Pancreas (tissue), 10 donors: Measurements from ENCODE around the gene AP2A1. TPM values are rescaled to one million over a fixed set of nuclear protein-coding genes. Genes with fewer than 3 reads are reported as not detected.
A peak's percentile ranks its signal among the peaks of the same experiment; 100 is the strongest.

Experiments
- ATAC-seq, 4 donors: fragments of 200-7000 bp; cut with Tn5 transposase; one replicate each; pipeline versions ENCODE4 v1.8.0 to v1.9.1; 2020; ENCODE audit warnings: mild to moderate bottlenecking in 4 of 4, moderate library complexity in 4 of 4
- DNase-seq, 6 donors: peaks; one replicate each; pipeline ENCODE4 v3.0.0-alpha.2; 2020
- FAIRE-seq: peaks from 2 replicates; lab custom pipeline; 2012; peaks lifted over from hg19 to GRCh38; lab: Jason Lieb, UNC
- H3K27ac ChIP-seq, 4 donors: fragments of 200-600 bp; sonication (generic); 1 replicate in 3 of 4; 2 replicates in 1 of 4; pipeline versions ENCODE4 v1.5.0 to v1.8.0; 2020
- H3K27me3 ChIP-seq, 4 donors: fragments of 200-600 bp; one replicate each; pipeline ENCODE4 v1.8.0; 2021
- H3K36me3 ChIP-seq, 3 donors: fragments of 200-600 bp; sonication (generic) in 1 of 3; one replicate each; pipeline versions ENCODE4 v1.5.0 to v1.8.0; 2020 to 2021
- H3K4me1 ChIP-seq, 3 donors: fragments of 200-600 bp; one replicate each; pipeline ENCODE4 v1.8.0; 2021
- H3K4me3 ChIP-seq, 4 donors: fragments of 200-600 bp; sonication (generic) in 2 of 4; one replicate each; pipeline versions ENCODE4 v1.5.0 to v1.8.0; 2020 to 2021
- H3K9me3 ChIP-seq, 4 donors: fragments of 200-600 bp; one replicate each; pipeline ENCODE4 v1.8.0; 2021
- WGBS, 2 donors: extraction: QIAGEN DNeasy Blood & Tissue Kit; methylation state at CpG; one replicate each; pipeline ENCODE4 v1.1.7; 2013; 5-methylcytosine and 5-hydroxymethylcytosine counted together
- intact Hi-C, 3 donors: fragments of 100-400 bp; cut with DNase I; formaldehyde crosslinking; loops; one replicate each; pipeline versions ENCODE4 v1.11.1 to v1.14.2; 2022
- polyA plus RNA-seq, 2 donors: library from polyadenylated mRNA; stranded (reverse); fragments of 200-250 nt; gene quantifications; one replicate each; pipeline ENCODE4 v1.2.3, GENCODE V29; 2013
- total RNA-seq, 6 donors: library from RNA; stranded (reverse); fragmentation: NEBNext Ultra II Directional in 4 of 6; extraction: Animal tissue kit (Norgen Biotek cat#: 25700) in 4 of 6; gene quantifications; one replicate each; pipeline versions ENCODE4 v1.2.1 to v1.2.4, GENCODE V29; 2021 to 2023
- TF ChIP-seq, protein P1 (sequence below), 4 donors: fragments of 200-600 bp; sonication (generic) in 3 of 4; IDR thresholded peaks; one replicate each; pipeline versions ENCODE4 v1.5.0 to v1.8.0; 2021; ENCODE audit warnings: antibody characterized with exemption in 4 of 4
- donor health status: healthy with polysubstance abuse.
- donor health status: DM: no; HTN: no; CAD: no; lungs with moderate emphysema.
- donor health status: DM: no; HTN: no; CAD: no.
- donor health status: control.
- donor health status: control.
- donor health status: Bipolar disorder and iron deficiency.
- donor health status: DM: yes; HTN: yes; CAD: no.
- donor health status: DM: no; HTN: no; CAD: no.
- donor health status: DM: no; HTN: no; CAD: no.
- donor health status: DM: yes; HTN: yes; CAD: no.

Gene AP2A1
- total and polyA plus RNA-seq, 8 donors: 27.1 to 42.8 (median 33.3) TPM

DNA sequence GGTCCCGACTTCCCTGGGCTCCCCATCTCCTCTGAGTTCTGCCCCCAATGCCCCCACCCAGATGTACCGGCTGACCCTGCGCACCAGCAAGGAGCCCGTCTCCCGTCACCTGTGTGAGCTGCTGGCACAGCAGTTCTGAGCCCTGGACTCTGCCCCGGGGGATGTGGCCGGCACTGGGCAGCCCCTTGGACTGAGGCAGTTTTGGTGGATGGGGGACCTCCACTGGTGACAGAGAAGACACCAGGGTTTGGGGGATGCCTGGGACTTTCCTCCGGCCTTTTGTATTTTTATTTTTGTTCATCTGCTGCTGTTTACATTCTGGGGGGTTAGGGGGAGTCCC, 39.8 kb downstream of the AP2A1 start:
- TF ChIP-seq, protein P1, sequence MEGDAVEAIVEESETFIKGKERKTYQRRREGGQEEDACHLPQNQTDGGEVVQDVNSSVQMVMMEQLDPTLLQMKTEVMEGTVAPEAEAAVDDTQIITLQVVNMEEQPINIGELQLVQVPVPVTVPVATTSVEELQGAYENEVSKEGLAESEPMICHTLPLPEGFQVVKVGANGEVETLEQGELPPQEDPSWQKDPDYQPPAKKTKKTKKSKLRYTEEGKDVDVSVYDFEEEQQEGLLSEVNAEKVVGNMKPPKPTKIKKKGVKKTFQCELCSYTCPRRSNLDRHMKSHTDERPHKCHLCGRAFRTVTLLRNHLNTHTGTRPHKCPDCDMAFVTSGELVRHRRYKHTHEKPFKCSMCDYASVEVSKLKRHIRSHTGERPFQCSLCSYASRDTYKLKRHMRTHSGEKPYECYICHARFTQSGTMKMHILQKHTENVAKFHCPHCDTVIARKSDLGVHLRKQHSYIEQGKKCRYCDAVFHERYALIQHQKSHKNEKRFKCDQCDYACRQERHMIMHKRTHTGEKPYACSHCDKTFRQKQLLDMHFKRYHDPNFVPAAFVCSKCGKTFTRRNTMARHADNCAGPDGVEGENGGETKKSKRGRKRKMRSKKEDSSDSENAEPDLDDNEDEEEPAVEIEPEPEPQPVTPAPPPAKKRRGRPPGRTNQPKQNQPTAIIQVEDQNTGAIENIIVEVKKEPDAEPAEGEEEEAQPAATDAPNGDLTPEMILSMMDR (IDR thresholded peaks at IDR 0.05): no peak
- Histone ChIP-seq H3K27me3 (no peaks in the 10 kb centered on the region), H3K36me3 (no peaks in the 10 kb centered on the region), H3K27ac (no peak overlapping the region), H3K4me3 (no peak overlapping the region), H3K4me1 (peaks cover 0 to 8% (median 7%) of the 10 kb centered on the region in 3 donors), H3K9me3 (no peaks in the 10 kb centered on the region)
- 87 to 91% methylated on average over 8 of the region's 8 CpGs for WGBS, 2 donors
- DNase-seq (peak in 1 of 6 donors; percentile 40), ATAC-seq (no peak), FAIRE-seq (no peak)
- intact Hi-C loops: no loop called here

DNA sequence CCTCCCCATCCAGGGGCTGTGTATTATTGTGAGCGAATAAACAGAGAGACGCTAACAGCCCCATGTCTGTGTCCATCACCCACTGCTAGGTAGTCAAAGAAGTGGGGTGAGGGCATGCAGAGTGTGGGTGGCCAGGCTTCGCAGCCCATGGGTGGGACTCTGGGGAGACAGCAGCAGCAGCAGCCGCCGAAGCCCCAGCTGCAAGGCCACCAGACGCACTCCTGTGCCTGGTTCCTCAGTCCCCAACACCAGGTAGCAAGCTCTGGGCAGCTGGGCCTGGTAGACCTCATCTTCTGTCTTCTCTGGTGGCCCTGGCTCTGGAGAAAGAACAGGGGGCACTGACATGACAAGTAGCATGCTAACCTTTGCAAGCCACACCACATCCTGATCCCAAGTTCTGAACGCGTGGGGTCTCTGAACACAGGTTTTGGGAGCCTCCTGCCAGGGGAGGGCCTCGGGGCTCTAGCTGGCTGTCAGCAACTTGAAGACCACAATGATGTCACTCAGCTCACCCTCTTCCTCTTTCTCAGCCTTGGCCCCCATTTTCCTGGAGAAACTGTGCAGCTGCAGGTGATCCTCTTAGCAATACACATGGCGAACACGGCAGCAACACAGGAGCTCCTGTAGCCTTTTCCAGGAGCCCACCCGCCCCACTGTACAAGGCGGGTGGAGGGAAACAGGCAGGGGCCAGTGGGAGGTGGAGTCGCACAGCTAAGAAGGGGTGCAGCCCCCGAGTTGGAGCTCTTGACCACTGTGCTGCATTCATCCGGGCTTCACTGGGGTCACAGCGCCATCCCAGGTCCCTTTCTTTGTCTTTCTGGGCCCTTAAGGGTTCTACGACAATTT, 40.5 kb downstream of the AP2A1 start:
- H3K4me3 ChIP-seq: no peak overlapping the region
- TF ChIP-seq, protein P1 (IDR thresholded peaks at IDR 0.05): no peak
- no peak overlapping the region for H3K27ac ChIP-seq
- FAIRE-seq (no peak), DNase-seq (peak in 1 of 6 donors; percentile 35), ATAC-seq (no peak)
- intact Hi-C loops: no loop called here
- H3K36me3 ChIP-seq: no peaks in the 10 kb centered on the region
- 82 to 88% methylated on average over 18 of the region's 18 CpGs for WGBS, 2 donors
- no peaks in the 10 kb centered on the region for H3K27me3 ChIP-seq
- peaks cover 0 to 8% (median 7%) of the 10 kb centered on the region in 3 donors for H3K4me1 ChIP-seq
- no peaks in the 10 kb centered on the region for H3K9me3 ChIP-seq

- ATAC-seq: no peak
- H3K36me3 ChIP-seq: no peaks in the 10 kb centered on the region
- peak overlapping the region in 1 of 4 donors; percentile 53 for H3K4me3 ChIP-seq
- TF ChIP-seq, protein P1 (IDR thresholded peaks at IDR 0.05): no peak
- H3K27me3 ChIP-seq: no peaks in the 10 kb centered on the region
- intact Hi-C loops: no loop called here
- H3K27ac ChIP-seq: peak overlapping the region in 2 of 4 donors; percentile 71 to 83
- DNase-seq: no peak
- WGBS, 2 donors: 82 to 86% methylated on average over 18 to 20 of the region's 20 CpGs
- H3K9me3 ChIP-seq: no peaks in the 10 kb centered on the region
- H3K4me1 ChIP-seq: peaks cover 0 to 8% (median 7%) of the 10 kb centered on the region in 3 donors
- FAIRE-seq: no peak
Observed at GRCh38 chr19:49807904-49808675, 41.3 kb downstream of the AP2A1 start.

DNA sequence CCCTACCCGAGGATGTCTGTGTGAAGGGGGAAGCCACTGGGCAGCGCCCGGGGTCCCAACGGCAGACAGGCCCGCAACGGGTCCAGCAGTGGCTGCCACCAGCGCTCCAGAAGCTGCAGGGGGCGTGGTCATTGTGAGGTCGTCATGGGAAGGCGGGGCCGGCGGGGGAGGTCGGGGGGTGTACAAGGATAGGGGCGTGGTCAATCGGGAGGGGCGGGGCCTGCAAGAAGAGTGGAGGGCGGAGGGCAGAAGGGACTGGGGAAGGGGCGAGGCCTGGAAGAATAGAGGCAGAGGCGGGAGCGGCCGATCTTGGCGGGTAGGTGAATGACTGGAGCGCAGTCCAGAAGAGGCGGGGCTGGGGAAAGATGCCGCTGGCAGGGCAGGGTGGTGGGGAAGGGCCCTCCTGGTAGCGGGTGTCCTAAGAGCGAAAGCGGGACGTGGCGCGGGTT, 41.9 kb downstream of the AP2A1 start:
- WGBS, 2 donors: 2 to 3% methylated on average over 29 to 31 of the region's 31 CpGs
- peak; percentile 91 to 99 (median 97) for DNase-seq
- no peak for FAIRE-seq
- H3K4me1 ChIP-seq: peaks cover 0 to 8% (median 7%) of the 10 kb centered on the region in 3 donors
- peak overlapping the region; percentile 39 to 65 (median 58) for H3K4me3 ChIP-seq
- H3K9me3 ChIP-seq: no peaks in the 10 kb centered on the region
- peak; percentile 71 to 83 (median 78) for ATAC-seq
- intact Hi-C loops: no loop called here
- H3K36me3 ChIP-seq: no peaks in the 10 kb centered on the region
- H3K27me3 ChIP-seq: no peaks in the 10 kb centered on the region
- TF ChIP-seq, protein P1 (IDR thresholded peaks at IDR 0.05): no peak
- H3K27ac ChIP-seq: peak overlapping the region; percentile 69 to 83 (median 72)
